Ascending aorta (tissue), 2 donors: ENCODE data around the gene PYM1. TPM values are rescaled to one million over a fixed set of nuclear protein-coding genes. Genes with fewer than 3 reads are reported as not detected.

Source experiments
- DNase-seq, 2 donors: peaks; one replicate each; pipeline ENCODE4 v3.0.0-alpha.2; 2019; ENCODE audit warnings: low spot score in 2 of 2
- H3K27ac ChIP-seq, 2 donors: fragments of 200-600 bp; sonication (generic); one replicate each; pipeline ENCODE4 v1.5.1; 2016 to 2017; ENCODE audit warnings: mild to moderate bottlenecking in 1 of 2
- H3K27me3 ChIP-seq: fragments of 200-600 bp; sonication (generic); one replicate; pipeline ENCODE4 v1.5.1; 2017
- H3K36me3 ChIP-seq, 2 donors: fragments of 200-600 bp; sonication (generic); one replicate each; pipeline ENCODE4 v1.5.1; 2016
- H3K4me1 ChIP-seq, 2 donors: fragments of 200-600 bp; sonication (generic); one replicate each; pipeline ENCODE4 v1.5.1; 2016 to 2017; ENCODE audit warnings: mild to moderate bottlenecking in 1 of 2
- H3K4me3 ChIP-seq, 2 donors: fragments of 200-600 bp; sonication (generic); one replicate each; pipeline ENCODE4 v1.5.1; 2016 to 2017; ENCODE audit warnings: mild to moderate bottlenecking in 1 of 2
- H3K9me3 ChIP-seq, 2 donors: fragments of 200-600 bp; sonication (generic); one replicate each; pipeline ENCODE4 v1.5.1; 2016
- CTCF ChIP-seq, 3 experiments: fragments of 200-600 bp in 2 of 3; fragments of 450-650 bp in 1 of 3; sonication (generic) in 2 of 3; IDR thresholded peaks; one replicate each; pipeline ENCODE4 v1.5.1; 2016 to 2019; ENCODE audit warnings: antibody characterized with exemption in 3 of 3, mild to moderate bottlenecking in 1 of 3, moderate library complexity in 1 of 3
- intact Hi-C: fragments of 100-400 bp; cut with DNase I; formaldehyde crosslinking; loops from one replicate; pipeline ENCODE4 v1.15.1; 2023
- total RNA-seq: library from RNA; depleted of rRNA; stranded (reverse); fragments of >200 nt; gene quantifications from one replicate; pipeline ENCODE4 v1.1.0, GENCODE V29; 2016

The PYM1 gene
- total RNA-seq, 1 donor from 2014 or later: 83.7 TPM

- H3K9me3 ChIP-seq: no peaks in the 10 kb centered on the region
- no peak for DNase-seq
- no peak overlapping the region for H3K4me3 ChIP-seq
- H3K27ac ChIP-seq: no peak overlapping the region
- intact Hi-C loops: no loop called here
- TF ChIP-seq CTCF (IDR thresholded peaks at IDR 0.05): no peak
- H3K36me3 ChIP-seq: peaks cover 18 to 24% of the 10 kb centered on the region in 2 donors
- H3K27me3 ChIP-seq: no peaks in the 10 kb centered on the region
- H3K4me1 ChIP-seq: no peaks in the 10 kb centered on the region
Observed at GRCh38 chr12:55901881-55902490, 25.7 kb downstream of the PYM1 start.

- DNase-seq: no peak
- H3K4me1 ChIP-seq: no peaks in the 10 kb centered on the region
- no peaks in the 10 kb centered on the region for H3K9me3 ChIP-seq
- no peak overlapping the region for H3K4me3 ChIP-seq
- TF ChIP-seq CTCF (IDR thresholded peaks at IDR 0.05): no peak
- peaks cover 18 to 24% of the 10 kb centered on the region in 2 donors for H3K36me3 ChIP-seq
- intact Hi-C loops: no loop called here
- H3K27me3 ChIP-seq: no peaks in the 10 kb centered on the region
- H3K27ac ChIP-seq: no peak overlapping the region
Observed at GRCh38 chr12:55899082-55899481, 28.6 kb downstream of the PYM1 start.

- Histone ChIP-seq H3K36me3 (no peaks in the 10 kb centered on the region), H3K27ac (no peak overlapping the region), H3K4me1 (no peaks in the 10 kb centered on the region), H3K27me3 (no peaks in the 10 kb centered on the region), H3K9me3 (no peaks in the 10 kb centered on the region), H3K4me3 (no peak overlapping the region)
- TF ChIP-seq CTCF (IDR thresholded peaks at IDR 0.05): no peak
- intact Hi-C loops: no loop called here
- no peak for DNase-seq
Observed at GRCh38 chr12:55893723-55894122, 34.0 kb downstream of the PYM1 start.

GRCh38 chr12:55891310-55891709, 36.4 kb downstream of the PYM1 start:
- Histone ChIP-seq H3K27ac (no peak overlapping the region), H3K9me3 (no peaks in the 10 kb centered on the region), H3K27me3 (no peaks in the 10 kb centered on the region), H3K4me3 (no peak overlapping the region), H3K4me1 (no peaks in the 10 kb centered on the region), H3K36me3 (no peaks in the 10 kb centered on the region)
- TF ChIP-seq CTCF (IDR thresholded peaks at IDR 0.05): no peak
- intact Hi-C loops: no loop called here
- DNase-seq: no peak

- TF ChIP-seq CTCF (IDR thresholded peaks at IDR 0.05): no peak
- intact Hi-C loops: no loop called here
- Histone ChIP-seq H3K4me3 (no peak overlapping the region), H3K27ac (no peak overlapping the region), H3K9me3 (no peaks in the 10 kb centered on the region), H3K27me3 (no peaks in the 10 kb centered on the region), H3K4me1 (no peaks in the 10 kb centered on the region), H3K36me3 (no peaks in the 10 kb centered on the region)
- no peak for DNase-seq
Observed at GRCh38 chr12:55885113-55885512, 42.6 kb downstream of the PYM1 start.

- H3K36me3 ChIP-seq: no peaks in the 10 kb centered on the region
- DNase-seq: no peak
- no peaks in the 10 kb centered on the region for H3K4me1 ChIP-seq
- no peak for TF ChIP-seq CTCF (IDR thresholded peaks at IDR 0.05)
- H3K9me3 ChIP-seq: peaks cover 8 to 13% of the 10 kb centered on the region in 2 donors
- H3K27ac ChIP-seq: no peak overlapping the region
- no peak overlapping the region for H3K4me3 ChIP-seq
- H3K27me3 ChIP-seq: no peaks in the 10 kb centered on the region
- intact Hi-C loops: no loop called here
Observed at GRCh38 chr12:55877824-55878223, 49.9 kb downstream of the PYM1 start.
